H9 (cell line): Measurements from ENCODE around the gene GRM5. TPM values are rescaled to one million over a fixed set of nuclear protein-coding genes. Genes with fewer than 3 reads are reported as not detected.

Experiments
- DNase-seq: peaks from one replicate; pipeline ENCODE4 v3.0.0-alpha.2; 2017
- H2AFZ ChIP-seq: one replicate; pipeline ENCODE4 v1.6.1; 2013; ENCODE audit warnings: mild to moderate bottlenecking, low read length, control low read depth, moderate library complexity
- H2AK5ac ChIP-seq: 2 replicates; pipeline ENCODE4 v1.6.1; 2013; ENCODE audit warnings: low read length, control low read depth, mixed read lengths; ENCODE audit not compliant: insufficient read length
- H2BK120ac ChIP-seq: one replicate; pipeline ENCODE4 v1.6.1; 2013; ENCODE audit warnings: low read depth, mild to moderate bottlenecking, low read length, control low read depth, inconsistent platforms; ENCODE audit not compliant: poor library complexity, severe bottlenecking
- H2BK12ac ChIP-seq: 2 replicates; pipeline ENCODE4 v1.6.1; 2013; ENCODE audit warnings: low read length, control low read depth, mixed read lengths, low read depth; ENCODE audit not compliant: insufficient read length
- H2BK15ac ChIP-seq: 2 replicates; pipeline ENCODE4 v1.6.1; 2013; ENCODE audit warnings: low read depth, low read length, control low read depth
- H2BK20ac ChIP-seq: one replicate; pipeline ENCODE4 v1.6.1; 2013; ENCODE audit warnings: low read depth, mild to moderate bottlenecking, low read length, control low read depth, inconsistent platforms; ENCODE audit not compliant: poor library complexity, severe bottlenecking
- H2BK5ac ChIP-seq: 2 replicates; pipeline ENCODE4 v1.6.1; 2013; ENCODE audit warnings: low read length, control low read depth, mixed read lengths; ENCODE audit not compliant: insufficient read length
- H3K14ac ChIP-seq: 2 replicates; pipeline ENCODE4 v1.6.1; 2013; ENCODE audit warnings: low read length, control low read depth; ENCODE audit not compliant: insufficient read depth
- H3K18ac ChIP-seq: 2 replicates; pipeline ENCODE4 v1.6.1; 2013; ENCODE audit warnings: low read depth, mild to moderate bottlenecking, mixed read lengths, low read length, control low read depth; ENCODE audit not compliant: insufficient read length
- H3K23ac ChIP-seq: 2 replicates; pipeline ENCODE4 v1.6.1; 2013; ENCODE audit warnings: low read length, control low read depth, mixed read lengths, low read depth; ENCODE audit not compliant: insufficient read length
- H3K23me2 ChIP-seq: 2 replicates; pipeline ENCODE4 v1.6.1; 2013; ENCODE audit warnings: low read depth, mild to moderate bottlenecking, mixed read lengths, low read length, control low read depth; ENCODE audit not compliant: insufficient read length, poor library complexity, severe bottlenecking
- H3K27ac ChIP-seq: 2 replicates; pipeline ENCODE4 v1.5.1; 2013; ENCODE audit warnings: low read length, control low read depth, mixed read lengths, low read depth; ENCODE audit not compliant: insufficient read length
- H3K27me3 ChIP-seq: 2 replicates; pipeline ENCODE4 v1.6.1; 2013; ENCODE audit warnings: low read length, control low read depth, inconsistent platforms; ENCODE audit not compliant: insufficient read depth
- H3K4ac ChIP-seq: 2 replicates; pipeline ENCODE4 v1.6.1; 2013; ENCODE audit warnings: low read depth, mild to moderate bottlenecking, control low read depth, inconsistent platforms, low read length, moderate library complexity
- H3K4me1 ChIP-seq: 2 replicates; pipeline ENCODE4 v1.6.1; 2013; ENCODE audit warnings: low read length, control low read depth, inconsistent platforms; ENCODE audit not compliant: insufficient read depth
- H3K4me2 ChIP-seq: 2 replicates; pipeline ENCODE4 v1.6.1; 2013; ENCODE audit warnings: low read length, control low read depth, mixed read lengths; ENCODE audit not compliant: insufficient read length, insufficient read depth
- H3K56ac ChIP-seq: 2 replicates; pipeline ENCODE4 v1.6.1; 2013; ENCODE audit warnings: low read depth, mild to moderate bottlenecking, mixed read lengths, low read length, control low read depth; ENCODE audit not compliant: insufficient read length
- H3K79me1 ChIP-seq: 2 replicates; pipeline ENCODE4 v1.6.1; 2013; ENCODE audit warnings: low read depth, mild to moderate bottlenecking, moderate library complexity, low read length, control low read depth, inconsistent platforms; ENCODE audit not compliant: insufficient read depth, poor library complexity, severe bottlenecking
- H3K79me2 ChIP-seq: 2 replicates; pipeline ENCODE4 v1.6.1; 2013; ENCODE audit warnings: low read length, control low read depth, inconsistent platforms; ENCODE audit not compliant: insufficient read depth
- H3K9ac ChIP-seq: 2 replicates; pipeline ENCODE4 v1.6.1; 2013; ENCODE audit warnings: low read length, control low read depth, mixed read lengths; ENCODE audit not compliant: insufficient read length; ENCODE audit errors: extremely low read depth
- H3K9me3 ChIP-seq: one replicate; pipeline ENCODE4 v1.6.1; 2013; ENCODE audit warnings: low read depth, low read length, inconsistent platforms; ENCODE audit not compliant: control insufficient read depth
- H3T11ph ChIP-seq: one replicate; pipeline ENCODE4 v1.6.1; 2013; ENCODE audit warnings: mild to moderate bottlenecking, low read length, control low read depth, inconsistent platforms
- H4K20me1 ChIP-seq: one replicate; pipeline ENCODE4 v1.6.1; 2013; ENCODE audit not compliant: control insufficient read depth, insufficient read length, insufficient read depth
- H4K5ac ChIP-seq: 2 replicates; pipeline ENCODE4 v1.6.1; 2013; ENCODE audit warnings: low read depth, mild to moderate bottlenecking, mixed read lengths, low read length, control low read depth; ENCODE audit not compliant: insufficient read length
- H4K8ac ChIP-seq: replicated peaks from 2 replicates; pipeline ENCODE4 v1.6.1; 2013; ENCODE audit warnings: low read length, control low read depth, mixed read lengths, low read depth; ENCODE audit not compliant: insufficient read length
- H4K91ac ChIP-seq: 2 replicates; pipeline ENCODE4 v1.6.1; 2013; ENCODE audit warnings: low read depth, mild to moderate bottlenecking, moderate library complexity, mixed read lengths, low read length, control low read depth; ENCODE audit not compliant: insufficient read length
- H3K27ac Mint-ChIP-seq, 3 experiments: 2 replicates in 2 of 3; 3 replicates in 1 of 3; pipeline ENCODE4 v1.8.0; 2020 to 2021; ENCODE audit warnings: mixed read lengths in 3 of 3, mild to moderate bottlenecking in 1 of 3, moderate library complexity in 1 of 3
- H3K27me3 Mint-ChIP-seq: 2 replicates; pipeline ENCODE4 v1.8.0; 2021; ENCODE audit warnings: low read depth, mild to moderate bottlenecking, moderate library complexity, mixed read lengths
- H3K36me3 Mint-ChIP-seq, 3 experiments: 2 replicates in 2 of 3; 3 replicates in 1 of 3; pipeline ENCODE4 v1.8.0; 2020 to 2021; ENCODE audit warnings: low read depth in 3 of 3, mixed read lengths in 3 of 3; ENCODE audit not compliant: insufficient read depth in 1 of 3
- H3K4me1 Mint-ChIP-seq, 2 experiments: 2 replicates each; pipeline ENCODE4 v1.8.0; 2020; ENCODE audit warnings: mixed read lengths in 2 of 2
- H3K4me3 Mint-ChIP-seq, 2 experiments: 2 replicates in 1 of 2; 3 replicates in 1 of 2; pipeline ENCODE4 v1.8.0; 2020 to 2021; ENCODE audit warnings: mild to moderate bottlenecking in 2 of 2, mixed read lengths in 2 of 2, moderate library complexity in 1 of 2
- H3K9me3 Mint-ChIP-seq, 2 experiments: 2 replicates in 1 of 2; 3 replicates in 1 of 2; pipeline ENCODE4 v1.8.0; 2020; ENCODE audit warnings: mild to moderate bottlenecking in 2 of 2, mixed read lengths in 2 of 2, moderate library complexity in 1 of 2
- CTCF ChIP-seq: fragments of 200-600 bp; sonication (generic); conservative IDR thresholded peaks from 3 replicates; pipeline ENCODE4 v1.8.0; 2021; ENCODE audit warnings: antibody characterized with exemption, mild to moderate bottlenecking
- WGBS: extraction: QIAGEN DNeasy Blood & Tissue Kit; methylation state at CpG from one replicate; pipeline ENCODE4 v1.1.7; 2013; ENCODE audit warnings: missing lambda C conversion rate, low lambda C conversion rate, mixed read lengths; ENCODE audit not compliant: insufficient read length; ENCODE audit errors: extremely low coverage; 5-methylcytosine and 5-hydroxymethylcytosine counted together
- total RNA-seq: library from RNA; stranded (reverse); gene quantifications from 2 replicates; pipeline ENCODE4 v1.2.1, GENCODE V29; 2021

The GRM5 gene
- total RNA-seq, 1 experiment from 2014 or later, result not detected

DNA sequence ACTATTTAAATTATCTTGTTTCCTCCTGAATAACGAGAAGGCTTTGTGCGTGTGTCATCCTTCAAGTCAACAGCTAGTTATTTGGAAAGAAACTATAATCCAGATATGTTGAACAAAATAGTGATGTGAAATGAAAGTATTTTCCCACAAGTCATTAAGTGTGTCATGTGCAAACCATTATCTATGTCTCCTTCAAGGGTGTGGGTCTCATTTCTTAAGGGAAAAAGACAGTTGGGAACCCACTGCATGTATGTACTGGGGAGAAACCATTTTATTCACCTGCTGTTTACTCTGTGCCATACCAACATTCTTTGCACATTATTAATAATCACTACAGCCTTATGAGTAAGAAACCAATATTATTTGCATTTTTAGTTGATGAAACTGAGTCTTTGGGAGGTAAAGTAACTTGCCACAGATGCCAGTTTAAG is 582.9 kb downstream of the GRM5 start:
- Histone ChIP-seq H3K56ac (no peak overlapping the region), H2AFZ (no peak overlapping the region), H3K9me3 (no peaks in the 10 kb centered on the region), H3K79me1 (no peaks in the 10 kb centered on the region), H3K4me2 (no peak overlapping the region), H3K23me2 (no peaks in the 10 kb centered on the region), H3K27ac (no peak overlapping the region), H2BK15ac (no peak overlapping the region), H2AK5ac (no peak overlapping the region), H2BK20ac (no peak overlapping the region), H3T11ph (no peak overlapping the region), H4K20me1 (no peaks in the 10 kb centered on the region), H3K18ac (no peak overlapping the region), H3K14ac (no peak overlapping the region), H3K27me3 (no peaks in the 10 kb centered on the region), H4K8ac (no peak overlapping the region), H3K4ac (no peak overlapping the region), H4K5ac (no peak overlapping the region), H2BK120ac (no peak overlapping the region), H3K23ac (no peak overlapping the region), H3K79me2 (no peaks in the 10 kb centered on the region), H2BK5ac (no peak overlapping the region), H2BK12ac (no peak overlapping the region), H4K91ac (no peak overlapping the region), H3K9ac (no peak overlapping the region), H3K4me1 (no peaks in the 10 kb centered on the region)
- Mint-ChIP-seq H3K4me3 (no peak overlapping the region), H3K36me3 (no peaks in the 10 kb centered on the region), H3K9me3 (no peaks in the 10 kb centered on the region), H3K4me1 (peaks cover 3 to 7% of the 10 kb centered on the region in 2 experiments), H3K27me3 (no peaks in the 10 kb centered on the region), H3K27ac (no peak overlapping the region)
- TF ChIP-seq CTCF, result no peak
- no peak for DNase-seq
- no CpG with 5 or more reads among the region's 2 CpGs for WGBS
